SU-DHL-6 (cell line): ENCODE measurements around the gene DLG1.

Experiments
- EZH2phosphoT487 ChIP-seq: fragments of 200-600 bp; sonication (generic), shearing (Covaris generic); conservative IDR thresholded peaks from 2 replicates; pipeline ENCODE4 v1.6.1; 2018; ENCODE audit warnings: mild to moderate bottlenecking, antibody characterized with exemption, low read length, moderate library complexity, mixed read lengths
- TF ChIP-seq, protein P1 (sequence below): fragments of 200-600 bp; sonication (generic); IDR thresholded peaks from one replicate; pipeline ENCODE4 v1.5.1; 2017; ENCODE audit warnings: antibody characterized with exemption, mild to moderate bottlenecking, low read length, moderate library complexity; ENCODE audit not compliant: insufficient read depth, poor library complexity, severe bottlenecking

DNA sequence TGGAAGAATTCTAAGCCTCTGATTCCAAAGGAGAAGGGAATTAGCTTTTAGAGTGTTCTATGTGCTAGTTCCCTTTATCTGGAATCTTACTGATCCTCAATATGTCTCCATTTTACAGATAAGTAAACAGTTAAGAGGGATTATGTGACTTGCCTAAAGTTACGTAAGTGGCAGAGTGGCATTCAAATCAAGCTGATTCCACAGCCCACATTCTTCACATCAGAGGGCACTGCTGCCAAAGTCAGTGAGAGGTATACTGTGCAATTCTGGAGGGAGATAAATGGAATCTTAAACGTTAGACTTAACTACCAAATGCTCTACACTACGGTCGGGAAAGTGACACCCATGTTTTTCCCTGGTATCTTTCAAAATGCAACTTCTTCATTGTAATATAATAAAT lies 257.8 kb downstream of the DLG1 start:
- TF ChIP-seq, protein P1, sequence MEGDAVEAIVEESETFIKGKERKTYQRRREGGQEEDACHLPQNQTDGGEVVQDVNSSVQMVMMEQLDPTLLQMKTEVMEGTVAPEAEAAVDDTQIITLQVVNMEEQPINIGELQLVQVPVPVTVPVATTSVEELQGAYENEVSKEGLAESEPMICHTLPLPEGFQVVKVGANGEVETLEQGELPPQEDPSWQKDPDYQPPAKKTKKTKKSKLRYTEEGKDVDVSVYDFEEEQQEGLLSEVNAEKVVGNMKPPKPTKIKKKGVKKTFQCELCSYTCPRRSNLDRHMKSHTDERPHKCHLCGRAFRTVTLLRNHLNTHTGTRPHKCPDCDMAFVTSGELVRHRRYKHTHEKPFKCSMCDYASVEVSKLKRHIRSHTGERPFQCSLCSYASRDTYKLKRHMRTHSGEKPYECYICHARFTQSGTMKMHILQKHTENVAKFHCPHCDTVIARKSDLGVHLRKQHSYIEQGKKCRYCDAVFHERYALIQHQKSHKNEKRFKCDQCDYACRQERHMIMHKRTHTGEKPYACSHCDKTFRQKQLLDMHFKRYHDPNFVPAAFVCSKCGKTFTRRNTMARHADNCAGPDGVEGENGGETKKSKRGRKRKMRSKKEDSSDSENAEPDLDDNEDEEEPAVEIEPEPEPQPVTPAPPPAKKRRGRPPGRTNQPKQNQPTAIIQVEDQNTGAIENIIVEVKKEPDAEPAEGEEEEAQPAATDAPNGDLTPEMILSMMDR = no peak
- no peak for TF ChIP-seq EZH2phosphoT487
